Endodermal cell (in vitro differentiated cells): ENCODE measurements around the gene SORCS2. TPM values are rescaled to one million over a fixed set of nuclear protein-coding genes. Genes with fewer than 3 reads are reported as not detected.

ENCODE experiments used
- DNase-seq: peaks from one replicate; pipeline ENCODE4 v3.0.0-alpha.2; 2017
- H3K27ac ChIP-seq: 2 replicates; pipeline ENCODE4 v1.5.1; 2013; ENCODE audit warnings: mild to moderate bottlenecking, low read depth, low read length, moderate library complexity
- H3K27me3 ChIP-seq: 2 replicates; pipeline ENCODE4 v1.6.1; 2013; ENCODE audit warnings: mild to moderate bottlenecking, low read length, moderate library complexity; ENCODE audit not compliant: insufficient read depth, control insufficient read depth, poor library complexity, severe bottlenecking
- H3K36me3 ChIP-seq: 2 replicates; pipeline ENCODE4 v1.7.0; 2013; ENCODE audit warnings: mild to moderate bottlenecking, low read length, moderate library complexity; ENCODE audit not compliant: control insufficient read depth, insufficient read depth
- H3K4me1 ChIP-seq: one replicate; pipeline ENCODE4 v1.7.0; 2013; ENCODE audit warnings: low read length; ENCODE audit not compliant: control insufficient read depth, insufficient read depth
- H3K4me3 ChIP-seq: 2 replicates; pipeline ENCODE4 v1.5.1; 2013; ENCODE audit warnings: mild to moderate bottlenecking, low read length, moderate library complexity
- H3K9ac ChIP-seq: 2 replicates; pipeline ENCODE4 v1.6.1; 2013; ENCODE audit warnings: mild to moderate bottlenecking, low read length, moderate library complexity; ENCODE audit not compliant: poor library complexity, severe bottlenecking; ENCODE audit errors: extremely low read depth
- H3K9me3 ChIP-seq: 2 replicates; pipeline ENCODE4 v1.6.1; 2013; ENCODE audit warnings: mild to moderate bottlenecking, low read length, moderate library complexity; ENCODE audit not compliant: control insufficient read depth
- H3K27ac Mint-ChIP-seq: 2 replicates; pipeline ENCODE4 v1.8.0; 2020; ENCODE audit warnings: mixed read lengths
- H3K27me3 Mint-ChIP-seq: 2 replicates; pipeline ENCODE4 v1.8.0; 2021; ENCODE audit warnings: mild to moderate bottlenecking, mixed read lengths; ENCODE audit not compliant: insufficient read depth
- H3K36me3 Mint-ChIP-seq: 2 replicates; pipeline ENCODE4 v1.8.0; 2020; ENCODE audit warnings: low read depth, mixed read lengths
- H3K4me1 Mint-ChIP-seq: 2 replicates; pipeline ENCODE4 v1.8.0; 2020; ENCODE audit warnings: mixed read lengths
- H3K4me3 Mint-ChIP-seq: 2 replicates; pipeline ENCODE4 v1.8.0; 2020; ENCODE audit warnings: mild to moderate bottlenecking, moderate library complexity, mixed read lengths
- H3K9me3 Mint-ChIP-seq: 2 replicates; pipeline ENCODE4 v1.8.0; 2020; ENCODE audit warnings: mild to moderate bottlenecking, mixed read lengths
- WGBS, 2 experiments: methylation state at CpG; one replicate each; pipeline versions ENCODE4 v1.1.5 to v1.1.7; 2013; ENCODE audit warnings: missing lambda C conversion rate in 2 of 2, mixed read lengths in 1 of 2; ENCODE audit not compliant: insufficient coverage in 1 of 2, insufficient read length in 1 of 2; 5-methylcytosine and 5-hydroxymethylcytosine counted together
- total RNA-seq, 2 donors: library from RNA; stranded (reverse); fragmentation: NEBNext Ultra II Directional in 1 of 2; extraction: Animal tissue kit (Norgen Biotek cat#: 25700) in 1 of 2; gene quantifications; 2 replicates in 1 of 2; 3 replicates in 1 of 2; pipeline ENCODE4 v1.2.1, GENCODE V29; 2021
- TF ChIP-seq, protein P1 (sequence below): fragments of 200-600 bp; sonication (generic); conservative IDR thresholded peaks from 2 replicates; pipeline ENCODE4 v1.5.0; 2021; ENCODE audit warnings: antibody characterized with exemption, mild to moderate bottlenecking

SORCS2 gene
- total RNA-seq, 2 donors from 2014 or later = 1.4 to 1.9 TPM

DNA sequence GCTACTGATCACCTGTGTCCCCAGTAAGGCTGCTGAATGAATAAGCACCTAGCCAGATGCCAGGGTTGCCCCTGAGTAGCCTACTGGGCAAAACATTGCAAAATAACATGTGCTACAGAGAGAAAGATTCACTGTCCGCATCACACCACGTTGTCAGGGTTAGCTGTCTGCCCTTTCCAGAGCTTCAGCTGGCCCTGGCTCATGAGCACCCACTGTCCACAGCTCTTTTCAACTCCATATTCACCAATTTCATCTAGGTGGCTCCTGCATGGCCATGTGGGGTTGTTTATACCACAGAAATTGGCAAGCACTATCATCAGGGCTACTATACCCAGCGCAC is 470.1 kb downstream of the SORCS2 start:
- H3K27ac Mint-ChIP-seq = no peak overlapping the region
- no peaks in the 10 kb centered on the region for H3K9me3 ChIP-seq
- H3K4me3 ChIP-seq = no peak overlapping the region
- H3K9me3 Mint-ChIP-seq = no peaks in the 10 kb centered on the region
- H3K27me3 ChIP-seq = no peaks in the 10 kb centered on the region
- TF ChIP-seq, protein P1, sequence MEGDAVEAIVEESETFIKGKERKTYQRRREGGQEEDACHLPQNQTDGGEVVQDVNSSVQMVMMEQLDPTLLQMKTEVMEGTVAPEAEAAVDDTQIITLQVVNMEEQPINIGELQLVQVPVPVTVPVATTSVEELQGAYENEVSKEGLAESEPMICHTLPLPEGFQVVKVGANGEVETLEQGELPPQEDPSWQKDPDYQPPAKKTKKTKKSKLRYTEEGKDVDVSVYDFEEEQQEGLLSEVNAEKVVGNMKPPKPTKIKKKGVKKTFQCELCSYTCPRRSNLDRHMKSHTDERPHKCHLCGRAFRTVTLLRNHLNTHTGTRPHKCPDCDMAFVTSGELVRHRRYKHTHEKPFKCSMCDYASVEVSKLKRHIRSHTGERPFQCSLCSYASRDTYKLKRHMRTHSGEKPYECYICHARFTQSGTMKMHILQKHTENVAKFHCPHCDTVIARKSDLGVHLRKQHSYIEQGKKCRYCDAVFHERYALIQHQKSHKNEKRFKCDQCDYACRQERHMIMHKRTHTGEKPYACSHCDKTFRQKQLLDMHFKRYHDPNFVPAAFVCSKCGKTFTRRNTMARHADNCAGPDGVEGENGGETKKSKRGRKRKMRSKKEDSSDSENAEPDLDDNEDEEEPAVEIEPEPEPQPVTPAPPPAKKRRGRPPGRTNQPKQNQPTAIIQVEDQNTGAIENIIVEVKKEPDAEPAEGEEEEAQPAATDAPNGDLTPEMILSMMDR = no peak
- H3K27ac ChIP-seq = no peak overlapping the region
- no peaks in the 10 kb centered on the region for H3K36me3 ChIP-seq
- no peak for DNase-seq
- H3K4me1 Mint-ChIP-seq = no peaks in the 10 kb centered on the region
- no peaks in the 10 kb centered on the region for H3K36me3 Mint-ChIP-seq
- 93% methylated on average over 3 of the region's 3 CpGs; no CpG with 5 or more reads in 1 of the 2 experiments for WGBS, 2 experiments
- H3K4me1 ChIP-seq = no peaks in the 10 kb centered on the region
- no peak overlapping the region for H3K9ac ChIP-seq
- H3K27me3 Mint-ChIP-seq = peaks cover 3% of the 10 kb centered on the region
- no peak overlapping the region for H3K4me3 Mint-ChIP-seq

DNA sequence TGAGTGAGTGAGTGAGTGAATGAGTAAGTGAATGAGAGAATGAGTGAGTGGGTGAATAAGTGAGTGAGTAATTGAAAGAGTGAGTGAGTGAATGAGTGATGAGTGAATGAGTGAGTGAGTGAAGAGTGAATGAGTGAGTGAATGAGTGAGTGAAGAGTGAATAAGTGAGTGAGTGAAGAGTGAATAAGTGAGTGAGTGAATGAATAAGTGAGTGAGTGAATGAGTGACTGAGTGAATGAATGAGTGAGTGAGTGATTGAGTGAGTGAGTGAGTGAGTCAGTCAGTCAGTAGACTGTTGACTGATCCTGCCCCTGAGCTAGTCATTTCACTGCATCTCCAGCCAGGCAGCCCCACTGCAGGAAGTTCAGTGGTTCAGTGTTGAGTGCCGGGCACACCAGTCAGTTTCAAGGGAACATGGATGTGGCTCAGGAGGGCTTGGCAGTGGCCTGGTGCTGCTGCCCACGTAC is 470.8 kb downstream of the SORCS2 start:
- H3K36me3 Mint-ChIP-seq = no peaks in the 10 kb centered on the region
- H3K27me3 Mint-ChIP-seq = peaks cover 3% of the 10 kb centered on the region
- H3K27ac Mint-ChIP-seq = no peak overlapping the region
- no peak for DNase-seq
- Histone ChIP-seq H3K36me3 (no peaks in the 10 kb centered on the region), H3K9ac (no peak overlapping the region), H3K4me3 (no peak overlapping the region), H3K9me3 (no peaks in the 10 kb centered on the region), H3K27ac (no peak overlapping the region), H3K4me1 (no peaks in the 10 kb centered on the region), H3K27me3 (no peaks in the 10 kb centered on the region)
- WGBS, 2 experiments = 80 to 95% methylated on average over 2 of the region's 2 CpGs
- no peak overlapping the region for H3K4me3 Mint-ChIP-seq
- H3K9me3 Mint-ChIP-seq = no peaks in the 10 kb centered on the region
- TF ChIP-seq, protein P1 = no peak
- no peaks in the 10 kb centered on the region for H3K4me1 Mint-ChIP-seq

DNA sequence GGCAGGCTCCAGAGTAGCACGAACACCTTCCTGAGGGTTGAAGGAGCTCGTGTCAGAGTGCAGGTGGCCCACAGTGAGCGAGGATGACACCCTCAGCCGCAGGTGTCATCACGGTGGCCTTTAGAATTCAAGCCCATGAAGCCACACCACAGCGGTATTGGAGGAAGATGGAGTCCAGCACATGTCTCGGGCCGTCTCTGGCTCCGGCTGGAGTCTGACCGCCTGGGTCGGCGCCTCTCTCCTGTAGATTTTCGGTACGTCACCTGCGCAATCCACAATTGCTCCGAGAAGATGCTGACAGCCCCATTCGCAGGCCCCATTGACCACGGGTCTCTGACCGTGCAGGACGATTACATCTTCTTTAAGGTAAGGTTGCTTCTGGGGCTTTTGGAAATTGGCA is 471.8 kb downstream of the SORCS2 start:
- DNase-seq = no peak
- no peaks in the 10 kb centered on the region for H3K9me3 ChIP-seq
- no peak overlapping the region for H3K4me3 ChIP-seq
- TF ChIP-seq, protein P1 = no peak
- 88 to 93% methylated on average over 18 to 20 of the region's 20 CpGs for WGBS, 2 experiments
- no peaks in the 10 kb centered on the region for H3K36me3 ChIP-seq
- no peak overlapping the region for H3K9ac ChIP-seq
- Mint-ChIP-seq H3K9me3 (no peaks in the 10 kb centered on the region), H3K27me3 (peaks cover 3% of the 10 kb centered on the region), H3K27ac (no peak overlapping the region), H3K4me1 (no peaks in the 10 kb centered on the region), H3K36me3 (no peaks in the 10 kb centered on the region), H3K4me3 (no peak overlapping the region)
- H3K27me3 ChIP-seq = no peaks in the 10 kb centered on the region
- no peak overlapping the region for H3K27ac ChIP-seq
- no peaks in the 10 kb centered on the region for H3K4me1 ChIP-seq
